Activated B cell treated with CpG ODN at 0.5 μM for 24 hours (primary cell): ENCODE results near the gene GFRA3. TPM values are rescaled to one million over a fixed set of nuclear protein-coding genes. Genes with fewer than 3 reads are reported as not detected.
"Not testable (repeated sequence)": the region's sequence is repeated elsewhere in the genome, so short reads cannot be mapped to it uniquely, and the experiment has no call there.

Source experiments
- ATAC-seq: fragments of 200-7000 bp; cut with Tn5 transposase; one replicate; pipeline ENCODE4 v1.10.0; 2021; ENCODE audit warnings: low read depth, mild to moderate bottlenecking, moderate library complexity
- CTCF ChIA-PET: fragments of 350-600 bp; sonication (Branson Sonifier 250); formaldehyde crosslinking; loops from one replicate; lab custom pipeline; 2021; ENCODE audit warnings: antibody characterized with exemption; lab: Charles Lee
- POLR2A ChIA-PET: fragments of 350-600 bp; sonication (Branson Sonifier 250); formaldehyde crosslinking; loops from one replicate; lab custom pipeline; 2021; ENCODE audit warnings: antibody characterized with exemption; lab: Charles Lee
- DNase-seq: peaks from one replicate; pipeline ENCODE4 v3.0.0; 2022
- H3K27ac Mint-ChIP-seq: one replicate; pipeline ENCODE4 v1.8.0; 2020; ENCODE audit warnings: mixed read lengths
- H3K27me3 Mint-ChIP-seq: one replicate; pipeline ENCODE4 v1.8.0; 2021; ENCODE audit warnings: mixed read lengths
- H3K36me3 Mint-ChIP-seq: one replicate; pipeline ENCODE4 v1.8.0; 2021; ENCODE audit warnings: low read depth, mixed read lengths
- H3K4me1 Mint-ChIP-seq: one replicate; pipeline ENCODE4 v1.8.0; 2021; ENCODE audit warnings: mixed read lengths
- H3K4me3 Mint-ChIP-seq: one replicate; pipeline ENCODE4 v1.8.0; 2020; ENCODE audit warnings: mild to moderate bottlenecking, mixed read lengths
- H3K9me3 Mint-ChIP-seq: one replicate; pipeline ENCODE4 v1.8.0; 2020; ENCODE audit warnings: mixed read lengths
- CTCF ChIP-seq: fragments of 200-600 bp; IDR thresholded peaks from one replicate; pipeline ENCODE4 v1.8.0; 2022; ENCODE audit warnings: antibody characterized with exemption, mild to moderate bottlenecking
- intact Hi-C: fragments of 100-400 bp; cut with micrococcal nuclease; formaldehyde crosslinking; loops from one replicate; pipeline ENCODE4 v1.15.1; 2024
- total RNA-seq: library from RNA; stranded (reverse); gene quantifications from 2 replicates; pipeline ENCODE4 v1.2.3, GENCODE V29; 2022

Gene GFRA3
- total RNA-seq, 1 donor from 2014 or later = not detected

GRCh38 chr5:138252944-138253343 lies 21.5 kb downstream of the GFRA3 start:
- Mint-ChIP-seq H3K27me3 (peaks cover 10% of the 10 kb centered on the region), H3K4me3 (no peak overlapping the region), H3K36me3 (no peaks in the 10 kb centered on the region), H3K27ac (no peak overlapping the region), H3K4me1 (no peaks in the 10 kb centered on the region), H3K9me3 (no peaks in the 10 kb centered on the region)
- ChIA-PET CTCF (no interaction called here), POLR2A (no interaction called here)
- intact Hi-C loops = no loop called here
- ATAC-seq = no peak
- no peak for DNase-seq
- TF ChIP-seq CTCF = no peak

DNA sequence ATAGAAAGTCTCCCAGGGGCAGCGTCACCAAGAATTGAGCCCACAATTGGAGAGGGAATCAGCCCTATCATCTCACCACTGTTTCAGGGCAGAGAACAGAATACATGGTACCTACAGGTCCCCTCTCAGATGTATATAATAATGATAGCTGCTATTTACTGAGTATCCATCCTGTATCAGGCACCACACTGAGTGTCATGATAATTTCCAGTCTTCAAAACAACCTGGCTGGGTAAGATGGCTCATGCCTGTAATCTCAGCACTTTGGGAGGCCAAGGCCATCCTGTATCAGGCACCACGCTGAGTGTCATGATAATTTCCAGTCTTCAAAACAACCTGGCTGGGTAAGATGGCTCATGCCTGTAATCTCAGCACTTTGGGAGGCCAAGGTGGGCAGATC lies 26.6 kb downstream of the GFRA3 start:
- CTCF ChIA-PET, H3K4me1 Mint-ChIP-seq, DNase-seq, POLR2A ChIA-PET, H3K4me3 Mint-ChIP-seq, H3K36me3 Mint-ChIP-seq, H3K27ac Mint-ChIP-seq, H3K9me3 Mint-ChIP-seq, ATAC-seq: not testable (repeated sequence)
- peaks cover 22% of the 10 kb centered on the region for H3K27me3 Mint-ChIP-seq
- intact Hi-C loops = loop anchor here (10.0 kb wide), 1 partner anchor 67 kb away; no protein-coding TSS in a partner anchor

- POLR2A ChIA-PET = no interaction called here
- intact Hi-C loops = loop anchor here (10.0 kb wide), 1 partner anchor 68 kb away; no protein-coding TSS in a partner anchor
- CTCF ChIA-PET = no interaction called here
- Mint-ChIP-seq H3K4me1 (peaks cover 5% of the 10 kb centered on the region), H3K9me3 (no peaks in the 10 kb centered on the region), H3K4me3 (no peak overlapping the region), H3K27ac (no peak overlapping the region), H3K27me3 (peaks cover 18% of the 10 kb centered on the region), H3K36me3 (no peaks in the 10 kb centered on the region)
- no peak for DNase-seq
- no peak for TF ChIP-seq CTCF
- ATAC-seq = no peak
Observed at GRCh38 chr5:138246822-138247221, 27.6 kb downstream of the GFRA3 start.

DNA sequence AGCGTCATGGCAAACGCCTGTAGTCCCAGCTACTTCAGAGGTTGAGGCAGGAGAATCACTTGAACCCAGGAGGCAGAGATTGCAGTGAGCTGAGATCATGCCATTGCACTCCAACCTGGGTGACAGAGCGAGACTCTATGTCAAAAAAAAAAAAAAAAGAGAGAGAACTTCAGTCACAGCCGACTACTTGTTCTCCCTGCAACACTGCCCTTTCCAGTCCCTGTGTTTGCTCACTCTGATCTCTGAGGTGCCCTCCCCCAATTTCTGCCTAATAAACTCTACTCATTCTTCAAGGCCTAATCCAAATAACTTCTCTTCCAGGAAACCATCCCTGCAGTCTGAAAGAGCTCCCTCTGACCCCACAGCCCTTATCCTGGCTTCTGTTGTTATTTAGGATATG lies 28.1 kb downstream of the GFRA3 start:
- no peak for TF ChIP-seq CTCF
- DNase-seq (no peak), ATAC-seq (no peak)
- intact Hi-C loops = loop anchor here (10.0 kb wide), 1 partner anchor 68 kb away; no protein-coding TSS in a partner anchor
- Mint-ChIP-seq H3K36me3 (no peaks in the 10 kb centered on the region), H3K27me3 (peaks cover 20% of the 10 kb centered on the region), H3K9me3 (no peaks in the 10 kb centered on the region), H3K4me3 (no peak overlapping the region), H3K4me1 (peaks cover 8% of the 10 kb centered on the region), H3K27ac (no peak overlapping the region)
- POLR2A ChIA-PET = no interaction called here
- CTCF ChIA-PET = no interaction called here

- no peak overlapping the region for H3K4me3 Mint-ChIP-seq
- POLR2A ChIA-PET = no interaction called here
- H3K27ac Mint-ChIP-seq = no peak overlapping the region
- H3K9me3 Mint-ChIP-seq = no peaks in the 10 kb centered on the region
- DNase-seq = no peak
- H3K36me3 Mint-ChIP-seq = no peaks in the 10 kb centered on the region
- intact Hi-C loops = loop anchor here (10.0 kb wide), 1 partner anchor 69 kb away; no protein-coding TSS in a partner anchor
- peaks cover 14% of the 10 kb centered on the region for H3K4me1 Mint-ChIP-seq
- CTCF ChIA-PET = no interaction called here
- no peak for TF ChIP-seq CTCF
- H3K27me3 Mint-ChIP-seq = peaks cover 26% of the 10 kb centered on the region
- ATAC-seq = no peak
Observed at GRCh38 chr5:138245717-138246116, 28.7 kb downstream of the GFRA3 start.

DNA sequence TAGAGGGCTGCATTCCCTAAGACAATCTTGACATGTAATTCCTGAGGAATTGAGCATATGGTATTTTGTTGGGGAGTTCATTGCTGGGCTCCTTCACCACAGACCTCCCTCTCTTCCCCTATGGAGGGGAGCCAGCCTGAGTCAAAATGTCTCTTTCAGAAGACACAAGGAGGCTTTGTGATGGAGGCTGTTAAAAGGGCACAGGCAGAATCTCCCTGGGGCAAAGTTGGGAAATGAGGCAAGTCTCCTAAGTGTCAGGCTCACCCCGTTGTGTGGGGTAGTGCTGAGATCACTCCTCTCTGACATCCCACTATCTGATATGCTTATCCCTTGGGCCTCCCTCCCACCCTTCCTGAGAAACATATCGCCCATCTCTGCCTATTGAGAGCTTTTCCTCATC lies 30.6 kb downstream of the GFRA3 start:
- ChIA-PET CTCF (no interaction called here), POLR2A (no interaction called here)
- DNase-seq (no peak), ATAC-seq (no peak)
- Mint-ChIP-seq H3K27me3 (peaks cover 37% of the 10 kb centered on the region), H3K36me3 (no peaks in the 10 kb centered on the region), H3K4me1 (peaks cover 17% of the 10 kb centered on the region), H3K27ac (no peak overlapping the region), H3K4me3 (no peak overlapping the region), H3K9me3 (no peaks in the 10 kb centered on the region)
- no peak for TF ChIP-seq CTCF
- intact Hi-C loops = loop anchor here (10.0 kb wide), 1 partner anchor 71 kb away; no protein-coding TSS in a partner anchor
